ENCODE measurements around the gene SCNN1A. TPM values are rescaled to one million over a fixed set of nuclear protein-coding genes. Genes with fewer than 3 reads are reported as not detected.

The SCNN1A gene
- total RNA-seq, 4 donors from 2014 or later = 74.2 to 143 (median 93.7) TPM

DNA sequence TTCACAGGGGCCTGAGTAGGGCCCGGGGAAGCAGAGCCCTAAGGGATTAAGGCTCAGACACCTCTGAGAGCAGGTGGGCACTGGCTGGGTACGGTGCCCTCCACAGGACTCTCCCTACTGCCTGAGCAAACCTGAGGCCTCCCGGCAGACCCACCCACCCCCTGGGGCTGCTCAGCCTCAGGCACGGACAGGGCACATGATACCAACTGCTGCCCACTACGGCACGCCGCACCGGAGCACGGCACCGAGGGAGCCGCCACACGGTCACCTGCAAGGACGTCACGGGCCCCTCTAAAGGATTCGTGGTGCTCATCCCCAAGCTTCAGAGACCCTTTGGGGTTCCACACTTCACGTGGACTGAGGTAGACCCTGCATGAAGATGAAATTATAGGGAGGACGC lies 15.7 kb upstream of the SCNN1A start:
- peaks cover 52% of the 10 kb centered on the region for H3K36me3 ChIP-seq
- WGBS = 88% methylated on average over 17 of the region's 17 CpGs
- DNase-seq (ENCODE audit: low spot score in 2 of 2) = no peak
- H3K9me3 ChIP-seq = no peaks in the 10 kb centered on the region
- H3K27ac ChIP-seq = no peak overlapping the region
- H3K4me1 ChIP-seq = peaks cover 43% of the 10 kb centered on the region
- H3K4me3 ChIP-seq = no peak overlapping the region
- TF ChIP-seq, protein P1, sequence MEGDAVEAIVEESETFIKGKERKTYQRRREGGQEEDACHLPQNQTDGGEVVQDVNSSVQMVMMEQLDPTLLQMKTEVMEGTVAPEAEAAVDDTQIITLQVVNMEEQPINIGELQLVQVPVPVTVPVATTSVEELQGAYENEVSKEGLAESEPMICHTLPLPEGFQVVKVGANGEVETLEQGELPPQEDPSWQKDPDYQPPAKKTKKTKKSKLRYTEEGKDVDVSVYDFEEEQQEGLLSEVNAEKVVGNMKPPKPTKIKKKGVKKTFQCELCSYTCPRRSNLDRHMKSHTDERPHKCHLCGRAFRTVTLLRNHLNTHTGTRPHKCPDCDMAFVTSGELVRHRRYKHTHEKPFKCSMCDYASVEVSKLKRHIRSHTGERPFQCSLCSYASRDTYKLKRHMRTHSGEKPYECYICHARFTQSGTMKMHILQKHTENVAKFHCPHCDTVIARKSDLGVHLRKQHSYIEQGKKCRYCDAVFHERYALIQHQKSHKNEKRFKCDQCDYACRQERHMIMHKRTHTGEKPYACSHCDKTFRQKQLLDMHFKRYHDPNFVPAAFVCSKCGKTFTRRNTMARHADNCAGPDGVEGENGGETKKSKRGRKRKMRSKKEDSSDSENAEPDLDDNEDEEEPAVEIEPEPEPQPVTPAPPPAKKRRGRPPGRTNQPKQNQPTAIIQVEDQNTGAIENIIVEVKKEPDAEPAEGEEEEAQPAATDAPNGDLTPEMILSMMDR (IDR thresholded peaks at IDR 0.05) = no peak
- TF ChIP-seq EP300 (IDR thresholded peaks at IDR 0.05) (no peak), POLR2AphosphoS5 (IDR thresholded peaks at IDR 0.05) (no peak), POLR2A (IDR thresholded peaks at IDR 0.05) (no peak)
- H3K27me3 ChIP-seq = no peaks in the 10 kb centered on the region

DNA sequence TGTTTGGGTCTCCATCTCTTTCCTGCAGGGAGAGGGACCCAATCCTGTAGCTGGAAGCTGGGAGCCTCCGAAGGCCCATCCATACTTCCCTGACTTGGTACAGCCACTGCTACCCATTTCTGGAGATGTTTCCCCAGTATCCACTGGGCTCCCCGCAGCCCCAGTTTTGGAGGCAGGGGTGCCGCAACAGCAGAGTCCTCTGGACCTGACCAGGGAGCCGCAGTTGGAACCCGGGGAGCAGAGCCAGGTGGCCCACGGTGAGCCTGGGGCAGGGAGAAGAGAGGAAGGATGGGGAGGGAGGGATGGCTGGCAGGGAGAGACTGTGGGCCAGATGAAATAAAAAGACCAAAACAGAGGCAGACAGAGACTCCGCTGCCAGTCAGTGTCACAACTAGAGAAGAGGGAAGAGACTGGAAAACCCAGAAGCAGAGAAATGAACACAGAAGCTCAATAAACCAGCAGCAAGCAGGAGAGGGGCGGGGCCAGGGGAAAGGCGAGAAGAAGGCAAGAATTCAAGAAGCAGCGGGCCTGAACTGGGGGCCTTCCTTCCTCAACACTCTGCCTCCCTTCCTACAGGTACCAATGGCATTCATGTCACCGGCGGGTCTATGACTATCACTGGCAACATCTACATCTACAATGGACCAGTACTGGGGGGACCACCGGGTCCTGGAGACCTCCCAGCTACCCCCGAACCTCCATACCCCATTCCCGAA lies 14.9 kb upstream of the SCNN1A start:
- WGBS = 72% methylated on average over 15 of the region's 15 CpGs
- Histone ChIP-seq H3K4me1 (peaks cover 44% of the 10 kb centered on the region), H3K9me3 (no peaks in the 10 kb centered on the region), H3K4me3 (no peak overlapping the region), H3K27ac (no peak overlapping the region), H3K36me3 (peaks cover 54% of the 10 kb centered on the region), H3K27me3 (no peaks in the 10 kb centered on the region)
- no peak for TF ChIP-seq EP300 (IDR thresholded peaks at IDR 0.05)
- TF ChIP-seq POLR2A (IDR thresholded peaks at IDR 0.05) = no peak
- TF ChIP-seq, protein P1 (IDR thresholded peaks at IDR 0.05) = no peak
- no peak for TF ChIP-seq POLR2AphosphoS5 (IDR thresholded peaks at IDR 0.05)
- no peak for DNase-seq (ENCODE audit: low spot score in 2 of 2)

DNA sequence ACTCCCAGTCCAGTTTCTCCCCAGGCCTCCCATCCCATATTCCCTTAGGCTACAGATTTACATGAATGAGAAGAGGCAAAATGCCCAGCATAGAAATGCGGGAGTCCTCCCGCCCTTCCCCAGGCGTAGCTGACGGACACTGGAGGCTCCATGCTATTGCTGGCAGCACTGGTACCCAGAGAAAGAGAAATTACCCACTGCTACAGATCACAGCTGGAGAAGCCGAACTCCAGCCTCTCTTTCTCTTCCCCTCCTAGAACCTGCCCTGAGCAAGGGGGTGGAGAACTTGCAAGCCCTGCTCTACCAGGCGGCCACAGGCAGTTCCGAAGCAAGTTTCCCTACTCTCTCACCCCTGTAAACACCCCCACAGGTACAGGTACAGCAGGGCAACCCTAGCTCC lies 12.2 kb upstream of the SCNN1A start:
- TF ChIP-seq EP300 (IDR thresholded peaks at IDR 0.05) (no peak), POLR2A (IDR thresholded peaks at IDR 0.05) (no peak), POLR2AphosphoS5 (IDR thresholded peaks at IDR 0.05) (no peak)
- TF ChIP-seq, protein P1 (IDR thresholded peaks at IDR 0.05) = no peak
- no peak overlapping the region for H3K4me3 ChIP-seq
- 58% methylated on average over 7 of the region's 7 CpGs for WGBS
- H3K27ac ChIP-seq = no peak overlapping the region
- peaks cover 52% of the 10 kb centered on the region for H3K36me3 ChIP-seq
- H3K4me1 ChIP-seq = peaks cover 63% of the 10 kb centered on the region
- H3K9me3 ChIP-seq = no peaks in the 10 kb centered on the region
- no peaks in the 10 kb centered on the region for H3K27me3 ChIP-seq
- DNase-seq (ENCODE audit: low spot score in 2 of 2) = no peak

DNA sequence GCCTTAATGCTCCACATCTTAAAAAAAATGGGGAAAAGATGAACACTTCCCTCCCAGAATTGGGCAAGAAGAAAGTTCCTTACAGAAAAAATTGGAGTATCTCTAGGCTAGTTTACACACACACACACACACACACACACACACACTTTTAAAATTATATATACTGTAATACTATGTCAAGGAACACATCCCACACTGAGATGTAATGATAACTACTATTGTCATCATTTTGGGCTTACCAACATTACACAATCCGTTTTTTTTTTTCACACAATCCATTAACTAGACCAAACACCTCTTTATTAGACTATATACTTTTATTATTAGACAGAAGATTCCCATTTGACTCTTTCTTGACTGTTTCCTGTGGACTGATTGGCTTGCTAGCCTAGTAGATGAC lies 11.1 kb upstream of the SCNN1A start:
- H3K27me3 ChIP-seq = no peaks in the 10 kb centered on the region
- WGBS = 45% methylated on average over 1 of the region's 1 CpG
- TF ChIP-seq, protein P1 (IDR thresholded peaks at IDR 0.05) = no peak
- TF ChIP-seq POLR2A (IDR thresholded peaks at IDR 0.05) (no peak), EP300 (IDR thresholded peaks at IDR 0.05) (no peak), POLR2AphosphoS5 (IDR thresholded peaks at IDR 0.05) (no peak)
- no peak overlapping the region for H3K4me3 ChIP-seq
- no peak overlapping the region for H3K27ac ChIP-seq
- no peaks in the 10 kb centered on the region for H3K9me3 ChIP-seq
- H3K36me3 ChIP-seq = peaks cover 49% of the 10 kb centered on the region
- peaks cover 56% of the 10 kb centered on the region for H3K4me1 ChIP-seq
- no peak for DNase-seq (ENCODE audit: low spot score in 2 of 2)

DNA sequence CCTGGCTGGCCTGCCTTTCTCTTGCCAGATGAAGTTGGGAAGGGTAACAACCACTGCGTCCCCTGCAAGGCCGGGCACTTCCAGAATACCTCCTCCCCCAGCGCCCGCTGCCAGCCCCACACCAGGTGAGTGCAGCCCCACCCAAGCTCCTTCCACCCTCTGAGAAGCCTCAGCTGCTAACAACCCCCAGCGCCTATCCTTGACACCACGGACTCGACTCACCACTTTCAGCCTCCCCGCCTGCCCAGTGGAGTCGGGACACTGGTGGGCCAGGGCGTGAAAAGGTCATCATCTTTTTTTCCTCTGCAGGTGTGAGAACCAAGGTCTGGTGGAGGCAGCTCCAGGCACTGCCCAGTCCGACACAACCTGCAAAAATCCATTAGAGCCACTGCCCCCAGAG lies 10.7 kb upstream of the SCNN1A start:
- H3K4me1 ChIP-seq = peaks cover 56% of the 10 kb centered on the region
- H3K27ac ChIP-seq = no peak overlapping the region
- no peak overlapping the region for H3K4me3 ChIP-seq
- TF ChIP-seq POLR2AphosphoS5 (IDR thresholded peaks at IDR 0.05) = no peak
- TF ChIP-seq, protein P1 (IDR thresholded peaks at IDR 0.05) = no peak
- TF ChIP-seq POLR2A (IDR thresholded peaks at IDR 0.05) = no peak
- TF ChIP-seq EP300 (IDR thresholded peaks at IDR 0.05) = no peak
- no peaks in the 10 kb centered on the region for H3K9me3 ChIP-seq
- no peak for DNase-seq (ENCODE audit: low spot score in 2 of 2)
- H3K36me3 ChIP-seq = peaks cover 45% of the 10 kb centered on the region
- WGBS = 81% methylated on average over 10 of the region's 11 CpGs
- no peaks in the 10 kb centered on the region for H3K27me3 ChIP-seq

Data from suprapubic skin (tissue), 4 donors.